Limb (tissue), 2 donors: ENCODE data around the gene ZNF17.
A peak's percentile ranks its signal among the peaks of the same experiment; 100 is the strongest.
"Not testable (repeated sequence)": the region's sequence is repeated elsewhere in the genome, so short reads cannot be mapped to it uniquely, and the experiment has no call there.

Source experiments
- DNase-seq, 2 donors: peaks; one replicate each; pipeline ENCODE4 v3.0.0-alpha.2; 2016; ENCODE audit errors: extremely low spot score in 2 of 2

ZNF17 gene

GRCh38 chr19:57410877-57411671 lies at the start of gene ZNF17:
TSS of gene ZNF17 (plus strand) at chr19:57411161. CDS start at chr19:57413616, 2,455 bp downstream.
- DNase-seq = peak; percentile 91 to 95

GRCh38 chr19:57362419-57362818 lies 48.5 kb upstream of the ZNF17 start:
- DNase-seq = no peak

- peak; percentile 96 to 100 for DNase-seq
These were observed 47.8 kb upstream of the ZNF17 start, which contains the start of the genes TRAPPC2B and ZNF547 for GRCh38 chr19:57362997-57363687. TSS of gene TRAPPC2B (plus strand) at chr19:57363551. CDS start at chr19:57364834, 1,283 bp downstream. TSS of gene ZNF547 (plus strand) at chr19:57363551. CDS start at chr19:57368556, 5,005 bp downstream.

GRCh38 chr19:57363688-57364181 lies 47.2 kb upstream of the ZNF17 start:
- DNase-seq = peak in 1 of 2 donors; percentile 12

- DNase-seq = no peak
These were observed 44.2 kb upstream of the ZNF17 start for GRCh38 chr19:57366776-57367175.

GRCh38 chr19:57374179-57374578 lies 36.8 kb upstream of the ZNF17 start:
- no peak for DNase-seq

- not testable (repeated sequence) for DNase-seq
These were observed 36.3 kb upstream of the ZNF17 start for GRCh38 chr19:57374647-57375046.

- DNase-seq = no peak
These were observed 34.8 kb upstream of the ZNF17 start for GRCh38 chr19:57376151-57376550.

- DNase-seq = no peak
These were observed 33.3 kb upstream of the ZNF17 start for GRCh38 chr19:57377498-57378146.

GRCh38 chr19:57380923-57381322 lies 30.0 kb upstream of the ZNF17 start:
- DNase-seq = no peak

- DNase-seq = no peak
These were observed 28.0 kb upstream of the ZNF17 start for GRCh38 chr19:57382806-57383488.

- DNase-seq = no peak
These were observed 21.7 kb upstream of the ZNF17 start for GRCh38 chr19:57389194-57389729.

- DNase-seq = peak; percentile 98 to 99
These were observed 21.0 kb upstream of the ZNF17 start, which contains the start of gene ZNF548 for GRCh38 chr19:57389730-57390598. TSS of gene ZNF548 (plus strand) at chr19:57389854. CDS start at chr19:57390100, 246 bp downstream.

- DNase-seq = no peak
These were observed 15.3 kb upstream of the ZNF17 start for GRCh38 chr19:57395710-57396109.

GRCh38 chr19:57398868-57399267 lies 12.1 kb upstream of the ZNF17 start:
- DNase-seq = no peak

- no peak for DNase-seq
These were observed 7.0 kb upstream of the ZNF17 start for GRCh38 chr19:57403737-57404563.

GRCh38 chr19:57406516-57407123 lies 4.3 kb upstream of the ZNF17 start:
- peak; percentile 37 to 68 for DNase-seq

- no peak for DNase-seq
These were observed 8.5 kb downstream of the ZNF17 start for GRCh38 chr19:57419439-57419838.

GRCh38 chr19:57421037-57421436 lies 10.1 kb downstream of the ZNF17 start:
- DNase-seq = no peak
